Activated naive CD4-positive, alpha-beta T cell treated with anti-CD3 and anti-CD28 coated beads for 36 hours (primary cell): ENCODE results near the gene NHS. TPM values are rescaled to one million over a fixed set of nuclear protein-coding genes. Genes with fewer than 3 reads are reported as not detected.

Source experiments
- CTCF ChIA-PET: fragments of 350-600 bp; sonication (Branson Sonifier 250); formaldehyde crosslinking; loops from one replicate; lab custom pipeline; 2021; ENCODE audit warnings: antibody characterized with exemption; lab: Charles Lee
- DNase-seq: peaks from one replicate; pipeline ENCODE4 v3.0.0-alpha.2; 2020
- H3K27ac Mint-ChIP-seq: one replicate; pipeline ENCODE4 v1.8.0; 2021; ENCODE audit warnings: mild to moderate bottlenecking, mixed read lengths
- H3K27me3 Mint-ChIP-seq: one replicate; pipeline ENCODE4 v1.8.0; 2021; ENCODE audit warnings: low read depth, mixed read lengths
- H3K36me3 Mint-ChIP-seq: one replicate; pipeline ENCODE4 v1.8.0; 2021; ENCODE audit warnings: low read depth, mixed read lengths
- H3K4me1 Mint-ChIP-seq: one replicate; pipeline ENCODE4 v1.8.0; 2021; ENCODE audit warnings: low read depth, mixed read lengths
- H3K4me3 Mint-ChIP-seq: one replicate; pipeline ENCODE4 v1.8.0; 2021; ENCODE audit warnings: mild to moderate bottlenecking, moderate library complexity, mixed read lengths
- H3K9me3 Mint-ChIP-seq: one replicate; pipeline ENCODE4 v1.8.0; 2021; ENCODE audit warnings: mixed read lengths
- intact Hi-C: fragments of 100-400 bp; cut with micrococcal nuclease; formaldehyde crosslinking; loops from one replicate; pipeline ENCODE4 v1.15.1; 2023
- total RNA-seq, 2 experiments: library from RNA; stranded (reverse); gene quantifications; one replicate each; pipeline ENCODE4 v1.2.3, GENCODE V29; 2021

Gene NHS
- total RNA-seq, 2 experiments from 2014 or later = 7.8 to 8.9 TPM

- Mint-ChIP-seq H3K9me3 (no peaks in the 10 kb centered on the region), H3K4me3 (no peak overlapping the region), H3K27ac (peak overlapping the region; percentile 72), H3K27me3 (no peaks in the 10 kb centered on the region), H3K36me3 (no peaks in the 10 kb centered on the region), H3K4me1 (peaks cover 31% of the 10 kb centered on the region)
- intact Hi-C loops = loop anchor here (2.0 kb wide), 1 partner anchor 91 kb away; no protein-coding TSS in a partner anchor
- peak; percentile 27 for DNase-seq
- CTCF ChIA-PET = no interaction called here
Observed at GRCh38 chrX:17682259-17682658, 307.3 kb downstream of the NHS start.

- Mint-ChIP-seq H3K4me1 (peaks cover 29% of the 10 kb centered on the region), H3K27ac (no peak overlapping the region), H3K9me3 (no peaks in the 10 kb centered on the region), H3K4me3 (no peak overlapping the region), H3K36me3 (peaks cover 1% of the 10 kb centered on the region), H3K27me3 (no peaks in the 10 kb centered on the region)
- DNase-seq = no peak
- intact Hi-C loops = no loop called here
- CTCF ChIA-PET = no interaction called here
Observed at GRCh38 chrX:17685026-17685425, 310.0 kb downstream of the NHS start.

- no peak for DNase-seq
- H3K4me3 Mint-ChIP-seq = no peak overlapping the region
- H3K27ac Mint-ChIP-seq = no peak overlapping the region
- no peaks in the 10 kb centered on the region for H3K27me3 Mint-ChIP-seq
- H3K36me3 Mint-ChIP-seq = peaks cover 4% of the 10 kb centered on the region
- CTCF ChIA-PET = no interaction called here
- intact Hi-C loops = no loop called here
- H3K9me3 Mint-ChIP-seq = no peaks in the 10 kb centered on the region
- H3K4me1 Mint-ChIP-seq = peaks cover 18% of the 10 kb centered on the region
Observed at GRCh38 chrX:17687648-17688047, 312.6 kb downstream of the NHS start.

- DNase-seq = peak; percentile 69
- Mint-ChIP-seq H3K4me3 (no peak overlapping the region), H3K4me1 (peaks cover 6% of the 10 kb centered on the region), H3K27me3 (no peaks in the 10 kb centered on the region), H3K36me3 (peaks cover 4% of the 10 kb centered on the region), H3K27ac (no peak overlapping the region), H3K9me3 (no peaks in the 10 kb centered on the region)
- intact Hi-C loops = loop anchor here (1.0 to 5.0 kb wide), 4 partner anchors 99 to 448 kb away; partner anchors contain the start of gene NHS
- CTCF ChIA-PET = interaction anchor here (1.0 to 2.4 kb wide), 4 partner anchors 30 to 448 kb away, joined by 3 to 9 read pairs (median 4); no protein-coding TSS in a partner anchor
Observed at GRCh38 chrX:17689971-17690409, 315.0 kb downstream of the NHS start.

GRCh38 chrX:17692709-17693346 lies 317.8 kb downstream of the NHS start:
- DNase-seq = no peak
- no peaks in the 10 kb centered on the region for H3K9me3 Mint-ChIP-seq
- CTCF ChIA-PET = interaction anchor here (1.6 kb wide), 1 partner anchor 449 kb away, joined by 3 read pairs; no protein-coding TSS in a partner anchor
- H3K36me3 Mint-ChIP-seq = peaks cover 4% of the 10 kb centered on the region
- no peaks in the 10 kb centered on the region for H3K27me3 Mint-ChIP-seq
- H3K4me1 Mint-ChIP-seq = peaks cover 6% of the 10 kb centered on the region
- intact Hi-C loops = loop anchor here (5.0 kb wide), 1 partner anchor 316 kb away; the partner anchor contains the start of gene NHS
- no peak overlapping the region for H3K4me3 Mint-ChIP-seq
- no peak overlapping the region for H3K27ac Mint-ChIP-seq

- Mint-ChIP-seq H3K36me3 (no peaks in the 10 kb centered on the region), H3K27me3 (no peaks in the 10 kb centered on the region), H3K4me1 (no peaks in the 10 kb centered on the region), H3K27ac (no peak overlapping the region), H3K9me3 (no peaks in the 10 kb centered on the region), H3K4me3 (no peak overlapping the region)
- DNase-seq = no peak
- CTCF ChIA-PET = no interaction called here
- intact Hi-C loops = no loop called here
Observed at GRCh38 chrX:17697191-17697590, 322.2 kb downstream of the NHS start.

- H3K27me3 Mint-ChIP-seq = no peaks in the 10 kb centered on the region
- intact Hi-C loops = no loop called here
Observed at GRCh38 chrX:17700976-17701375, 326.0 kb downstream of the NHS start.

GRCh38 chrX:17703201-17703600 lies 328.2 kb downstream of the NHS start:
- no peaks in the 10 kb centered on the region for H3K27me3 Mint-ChIP-seq
- no peaks in the 10 kb centered on the region for H3K36me3 Mint-ChIP-seq
- H3K27ac Mint-ChIP-seq = no peak overlapping the region
- intact Hi-C loops = no loop called here
- CTCF ChIA-PET = no interaction called here
- H3K9me3 Mint-ChIP-seq = no peaks in the 10 kb centered on the region
- no peak for DNase-seq
- H3K4me1 Mint-ChIP-seq = no peaks in the 10 kb centered on the region
- H3K4me3 Mint-ChIP-seq = no peak overlapping the region

More at GRCh38 chrX:17700976-17701375, 326.0 kb downstream of the NHS start:
- H3K4me1 Mint-ChIP-seq = no peaks in the 10 kb centered on the region
- no peak overlapping the region for H3K4me3 Mint-ChIP-seq
- H3K36me3 Mint-ChIP-seq = no peaks in the 10 kb centered on the region
- DNase-seq = no peak
- H3K9me3 Mint-ChIP-seq = no peaks in the 10 kb centered on the region
- H3K27ac Mint-ChIP-seq = no peak overlapping the region
- CTCF ChIA-PET = no interaction called here

- no peaks in the 10 kb centered on the region for H3K27me3 Mint-ChIP-seq
- CTCF ChIA-PET = no interaction called here
- H3K9me3 Mint-ChIP-seq = no peaks in the 10 kb centered on the region
- H3K27ac Mint-ChIP-seq = no peak overlapping the region
- no peaks in the 10 kb centered on the region for H3K36me3 Mint-ChIP-seq
- no peak for DNase-seq
- peaks cover under 1% of the 10 kb centered on the region for H3K4me1 Mint-ChIP-seq
- H3K4me3 Mint-ChIP-seq = no peak overlapping the region
- intact Hi-C loops = no loop called here
Observed at GRCh38 chrX:17705211-17705610, 330.2 kb downstream of the NHS start.

- intact Hi-C loops = no loop called here
Observed at GRCh38 chrX:17706676-17707075, 331.7 kb downstream of the NHS start.

GRCh38 chrX:17707731-17708130 lies 332.7 kb downstream of the NHS start:
- Mint-ChIP-seq H3K36me3 (no peaks in the 10 kb centered on the region), H3K4me3 (no peak overlapping the region), H3K4me1 (peaks cover 3% of the 10 kb centered on the region), H3K27me3 (no peaks in the 10 kb centered on the region), H3K27ac (no peak overlapping the region), H3K9me3 (no peaks in the 10 kb centered on the region)
- intact Hi-C loops = no loop called here
- no peak for DNase-seq
- CTCF ChIA-PET = no interaction called here

More at GRCh38 chrX:17706676-17707075, 331.7 kb downstream of the NHS start:
- Mint-ChIP-seq H3K27ac (no peak overlapping the region), H3K36me3 (no peaks in the 10 kb centered on the region), H3K27me3 (no peaks in the 10 kb centered on the region), H3K4me3 (no peak overlapping the region), H3K4me1 (peaks cover 3% of the 10 kb centered on the region), H3K9me3 (no peaks in the 10 kb centered on the region)
- CTCF ChIA-PET = no interaction called here
- DNase-seq = no peak

- intact Hi-C loops = no loop called here
- Mint-ChIP-seq H3K27me3 (no peaks in the 10 kb centered on the region), H3K9me3 (no peaks in the 10 kb centered on the region), H3K27ac (no peak overlapping the region), H3K4me3 (no peak overlapping the region), H3K36me3 (no peaks in the 10 kb centered on the region), H3K4me1 (peaks cover 3% of the 10 kb centered on the region)
- DNase-seq = no peak
- CTCF ChIA-PET = no interaction called here
Observed at GRCh38 chrX:17710871-17711301, 335.9 kb downstream of the NHS start.

- Mint-ChIP-seq H3K36me3 (no peaks in the 10 kb centered on the region), H3K4me1 (peaks cover 3% of the 10 kb centered on the region), H3K4me3 (no peak overlapping the region), H3K9me3 (no peaks in the 10 kb centered on the region), H3K27me3 (no peaks in the 10 kb centered on the region), H3K27ac (no peak overlapping the region)
- CTCF ChIA-PET = no interaction called here
- DNase-seq = no peak
- intact Hi-C loops = no loop called here
Observed at GRCh38 chrX:17713288-17713687, 338.3 kb downstream of the NHS start.
